ENCODE measurements around the gene AP3B1. TPM values are rescaled to one million over a fixed set of nuclear protein-coding genes. Genes with fewer than 3 reads are reported as not detected.

The AP3B1 gene
- total RNA-seq, 4 donors from 2014 or later: 33.8 to 38.6 (median 36.0) TPM

DNA sequence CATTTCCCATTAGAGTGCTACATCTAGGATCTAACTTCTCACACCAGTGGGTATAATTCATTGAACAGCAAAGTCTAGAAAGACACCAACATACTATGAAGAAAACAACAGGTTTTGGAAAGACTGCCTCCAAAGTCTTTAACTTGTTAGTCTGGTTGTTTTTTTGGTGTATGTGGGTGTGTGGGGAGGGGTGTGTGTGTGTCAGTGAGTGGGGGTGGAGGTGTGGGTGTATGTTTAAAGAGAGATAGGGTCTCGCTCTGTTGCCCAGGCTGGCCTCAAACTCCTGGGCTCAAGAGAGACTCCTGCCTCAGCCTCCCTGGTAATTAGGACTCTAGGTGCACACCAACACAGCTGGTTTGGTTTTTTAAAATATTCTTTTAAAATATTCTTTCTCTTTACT is 59.7 kb downstream of the AP3B1 start:
- no peaks in the 10 kb centered on the region for H3K27me3 ChIP-seq
- peaks cover 0 to 5% (median 0%) of the 10 kb centered on the region in 3 donors for H3K4me1 ChIP-seq
- no peak for TF ChIP-seq POLR2A (IDR thresholded peaks at IDR 0.05)
- no peak for TF ChIP-seq POLR2AphosphoS5 (IDR thresholded peaks at IDR 0.05)
- TF ChIP-seq EP300 (IDR thresholded peaks at IDR 0.05): no peak
- TF ChIP-seq, protein P1, sequence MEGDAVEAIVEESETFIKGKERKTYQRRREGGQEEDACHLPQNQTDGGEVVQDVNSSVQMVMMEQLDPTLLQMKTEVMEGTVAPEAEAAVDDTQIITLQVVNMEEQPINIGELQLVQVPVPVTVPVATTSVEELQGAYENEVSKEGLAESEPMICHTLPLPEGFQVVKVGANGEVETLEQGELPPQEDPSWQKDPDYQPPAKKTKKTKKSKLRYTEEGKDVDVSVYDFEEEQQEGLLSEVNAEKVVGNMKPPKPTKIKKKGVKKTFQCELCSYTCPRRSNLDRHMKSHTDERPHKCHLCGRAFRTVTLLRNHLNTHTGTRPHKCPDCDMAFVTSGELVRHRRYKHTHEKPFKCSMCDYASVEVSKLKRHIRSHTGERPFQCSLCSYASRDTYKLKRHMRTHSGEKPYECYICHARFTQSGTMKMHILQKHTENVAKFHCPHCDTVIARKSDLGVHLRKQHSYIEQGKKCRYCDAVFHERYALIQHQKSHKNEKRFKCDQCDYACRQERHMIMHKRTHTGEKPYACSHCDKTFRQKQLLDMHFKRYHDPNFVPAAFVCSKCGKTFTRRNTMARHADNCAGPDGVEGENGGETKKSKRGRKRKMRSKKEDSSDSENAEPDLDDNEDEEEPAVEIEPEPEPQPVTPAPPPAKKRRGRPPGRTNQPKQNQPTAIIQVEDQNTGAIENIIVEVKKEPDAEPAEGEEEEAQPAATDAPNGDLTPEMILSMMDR (IDR thresholded peaks at IDR 0.05): no peak
- H3K27ac ChIP-seq: no peak overlapping the region
- H3K4me3 ChIP-seq: no peak overlapping the region
- ATAC-seq: no peak
- peaks cover 0 to 12% of the 10 kb centered on the region in 2 donors for H3K36me3 ChIP-seq
- WGBS, 2 donors (ENCODE audit: low coverage in 1 of 2): 86% methylated on average over 1 of the region's 1 CpG; no CpG with 5 or more reads in 1 of the 2 donors
- no peaks in the 10 kb centered on the region for H3K9me3 ChIP-seq

DNA sequence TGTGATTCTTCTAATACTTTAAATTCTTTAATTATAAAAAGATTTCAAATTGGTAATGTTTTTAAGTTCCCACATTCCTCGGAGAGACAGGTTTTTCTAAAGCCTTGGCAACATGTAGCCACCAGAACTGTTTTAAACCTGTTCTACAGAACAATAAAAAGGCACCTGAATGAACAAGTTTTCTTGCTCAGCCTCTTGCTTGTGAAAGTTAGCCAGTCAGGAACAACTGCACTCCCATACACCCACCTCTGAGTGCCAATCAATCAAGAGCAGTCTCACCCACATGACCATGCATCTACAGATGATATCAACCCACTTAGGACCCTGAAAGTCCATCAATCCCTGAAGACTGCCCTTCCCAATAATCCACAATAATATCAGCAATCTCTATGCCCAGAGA is 62.3 kb downstream of the AP3B1 start:
- no peaks in the 10 kb centered on the region for H3K9me3 ChIP-seq
- H3K27ac ChIP-seq: no peak overlapping the region
- no peak overlapping the region for H3K4me3 ChIP-seq
- WGBS, 2 donors (ENCODE audit: low coverage in 1 of 2): 75 to 82% methylated on average over 1 of the region's 1 CpG
- H3K4me1 ChIP-seq: peaks cover 0 to 5% (median 0%) of the 10 kb centered on the region in 3 donors
- ATAC-seq: no peak
- no peaks in the 10 kb centered on the region for H3K27me3 ChIP-seq
- no peaks in the 10 kb centered on the region for H3K36me3 ChIP-seq
- TF ChIP-seq EP300 (IDR thresholded peaks at IDR 0.05) (no peak), POLR2A (IDR thresholded peaks at IDR 0.05) (no peak), POLR2AphosphoS5 (IDR thresholded peaks at IDR 0.05) (no peak)
- TF ChIP-seq, protein P1 (IDR thresholded peaks at IDR 0.05): no peak

DNA sequence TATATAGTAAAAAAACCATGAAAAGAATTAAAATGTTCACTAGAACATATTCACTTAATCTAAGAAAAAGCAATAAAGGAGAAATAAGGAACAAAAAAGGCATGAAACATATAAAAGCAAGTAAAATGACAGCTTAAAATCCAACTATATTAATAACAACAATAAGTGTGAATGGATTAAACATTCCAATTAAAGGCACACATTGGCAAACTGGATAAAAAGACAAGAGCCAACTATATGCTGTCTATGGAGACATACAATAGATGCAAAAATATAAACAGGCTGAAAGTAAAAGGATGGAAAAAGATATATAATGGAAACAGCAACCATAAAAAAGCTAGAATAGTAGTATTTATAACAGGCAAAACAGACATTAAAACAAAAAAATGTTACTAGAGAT is 70.1 kb downstream of the AP3B1 start:
- peaks cover 0 to 24% (median 0%) of the 10 kb centered on the region in 3 donors for H3K9me3 ChIP-seq
- no peak for ATAC-seq
- H3K4me3 ChIP-seq: no peak overlapping the region
- H3K36me3 ChIP-seq: peaks cover 3 to 49% of the 10 kb centered on the region in 2 donors
- no peak overlapping the region for H3K27ac ChIP-seq
- TF ChIP-seq EP300 (IDR thresholded peaks at IDR 0.05): no peak
- TF ChIP-seq POLR2AphosphoS5 (IDR thresholded peaks at IDR 0.05): no peak
- TF ChIP-seq, protein P1 (IDR thresholded peaks at IDR 0.05): no peak
- TF ChIP-seq POLR2A (IDR thresholded peaks at IDR 0.05): no peak
- H3K27me3 ChIP-seq: no peaks in the 10 kb centered on the region
- H3K4me1 ChIP-seq: no peaks in the 10 kb centered on the region

DNA sequence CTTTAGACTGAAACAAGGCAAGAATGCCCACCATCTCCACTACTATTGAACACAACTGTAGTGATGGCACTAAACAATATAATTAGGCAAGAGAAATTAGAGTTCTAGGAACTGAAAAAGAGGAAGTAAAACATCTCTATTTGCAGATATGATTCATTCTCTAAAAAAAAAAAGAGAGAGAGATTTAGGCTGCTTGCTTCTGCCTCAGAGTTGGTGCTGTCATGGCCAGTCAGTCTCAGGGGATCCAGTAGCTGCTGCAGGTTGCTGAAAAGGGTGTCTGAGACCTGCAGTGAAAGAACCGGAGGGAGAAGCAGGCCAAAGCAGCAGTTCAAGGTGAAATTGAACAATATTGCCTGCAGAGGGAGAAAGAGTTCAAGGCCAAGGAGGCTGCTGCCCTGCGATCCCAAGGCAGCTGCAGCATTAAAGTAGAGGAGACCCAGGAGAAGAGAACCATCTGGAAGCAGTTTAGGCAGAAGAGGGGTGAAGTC is 72.5 kb downstream of the AP3B1 start:
- no peak for ATAC-seq
- peaks cover 0 to 24% (median 0%) of the 10 kb centered on the region in 3 donors for H3K9me3 ChIP-seq
- H3K36me3 ChIP-seq: peaks cover 3 to 52% of the 10 kb centered on the region in 2 donors
- H3K4me3 ChIP-seq: no peak overlapping the region
- 91 to 100% methylated on average over 1 to 2 of the region's 2 CpGs for WGBS, 2 donors (ENCODE audit: low coverage in 1 of 2)
- H3K4me1 ChIP-seq: no peaks in the 10 kb centered on the region
- no peaks in the 10 kb centered on the region for H3K27me3 ChIP-seq
- no peak overlapping the region for H3K27ac ChIP-seq
- no peak for TF ChIP-seq POLR2AphosphoS5 (IDR thresholded peaks at IDR 0.05)
- TF ChIP-seq EP300 (IDR thresholded peaks at IDR 0.05): no peak
- TF ChIP-seq POLR2A (IDR thresholded peaks at IDR 0.05): no peak
- TF ChIP-seq, protein P1 (IDR thresholded peaks at IDR 0.05): no peak

DNA sequence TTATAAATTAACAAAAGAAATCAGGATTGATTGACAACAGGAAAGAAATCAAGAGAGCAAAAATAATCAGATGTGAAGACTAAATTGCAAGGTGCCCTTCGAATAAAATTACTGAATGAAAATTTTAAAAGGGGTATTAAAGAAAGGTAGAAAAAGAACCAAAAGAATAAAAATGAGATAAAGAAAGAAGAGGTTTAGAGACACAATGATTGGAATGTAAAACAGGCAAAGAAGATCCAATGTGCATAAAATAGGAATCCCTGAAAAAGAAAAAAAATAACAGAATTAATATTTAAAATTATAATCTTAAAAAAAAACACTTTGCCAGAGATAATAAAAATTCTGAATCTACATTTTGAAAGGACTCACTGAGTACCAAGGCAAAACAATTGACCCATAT is 73.0 kb downstream of the AP3B1 start:
- TF ChIP-seq POLR2A (IDR thresholded peaks at IDR 0.05) (no peak), POLR2AphosphoS5 (IDR thresholded peaks at IDR 0.05) (no peak), EP300 (IDR thresholded peaks at IDR 0.05) (no peak)
- TF ChIP-seq, protein P1 (IDR thresholded peaks at IDR 0.05): no peak
- H3K4me1 ChIP-seq: no peaks in the 10 kb centered on the region
- no peaks in the 10 kb centered on the region for H3K27me3 ChIP-seq
- 60 to 100% methylated on average over 1 of the region's 1 CpG for WGBS, 2 donors (ENCODE audit: low coverage in 1 of 2)
- H3K4me3 ChIP-seq: no peak overlapping the region
- no peak for ATAC-seq
- H3K9me3 ChIP-seq: peaks cover 0 to 24% (median 0%) of the 10 kb centered on the region in 3 donors
- no peak overlapping the region for H3K27ac ChIP-seq
- peaks cover 3 to 48% of the 10 kb centered on the region in 2 donors for H3K36me3 ChIP-seq
